ENCODE measurements around the gene LRRC45.
"Not testable (repeated sequence)": the region's sequence is repeated elsewhere in the genome, so short reads cannot be mapped to it uniquely, and the experiment has no call there.

LRRC45 gene

DNA sequence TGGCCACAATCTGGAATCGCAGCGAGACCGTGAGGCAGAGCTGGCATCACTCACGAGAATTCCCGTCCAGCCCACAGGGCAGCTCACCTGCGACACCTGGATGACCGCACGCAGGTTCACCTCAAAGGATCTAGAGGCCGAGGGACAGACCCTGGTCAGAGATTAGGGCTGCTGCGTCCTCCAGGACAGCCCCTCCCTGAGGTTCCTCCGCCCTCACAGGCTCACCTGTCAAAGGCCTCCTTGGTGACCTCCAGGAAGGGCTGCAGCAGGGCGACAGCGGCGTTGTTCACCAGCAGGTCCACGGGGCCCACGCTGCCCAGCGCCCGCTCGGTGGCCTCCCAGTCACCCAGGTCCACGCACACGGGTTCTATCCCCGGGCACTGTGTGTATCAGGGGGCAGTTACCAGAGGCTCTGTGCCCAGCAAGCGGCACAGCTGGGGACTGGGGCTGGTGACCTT lies 13.6 kb downstream of the LRRC45 start:
- no peak for DNase-seq

DNA sequence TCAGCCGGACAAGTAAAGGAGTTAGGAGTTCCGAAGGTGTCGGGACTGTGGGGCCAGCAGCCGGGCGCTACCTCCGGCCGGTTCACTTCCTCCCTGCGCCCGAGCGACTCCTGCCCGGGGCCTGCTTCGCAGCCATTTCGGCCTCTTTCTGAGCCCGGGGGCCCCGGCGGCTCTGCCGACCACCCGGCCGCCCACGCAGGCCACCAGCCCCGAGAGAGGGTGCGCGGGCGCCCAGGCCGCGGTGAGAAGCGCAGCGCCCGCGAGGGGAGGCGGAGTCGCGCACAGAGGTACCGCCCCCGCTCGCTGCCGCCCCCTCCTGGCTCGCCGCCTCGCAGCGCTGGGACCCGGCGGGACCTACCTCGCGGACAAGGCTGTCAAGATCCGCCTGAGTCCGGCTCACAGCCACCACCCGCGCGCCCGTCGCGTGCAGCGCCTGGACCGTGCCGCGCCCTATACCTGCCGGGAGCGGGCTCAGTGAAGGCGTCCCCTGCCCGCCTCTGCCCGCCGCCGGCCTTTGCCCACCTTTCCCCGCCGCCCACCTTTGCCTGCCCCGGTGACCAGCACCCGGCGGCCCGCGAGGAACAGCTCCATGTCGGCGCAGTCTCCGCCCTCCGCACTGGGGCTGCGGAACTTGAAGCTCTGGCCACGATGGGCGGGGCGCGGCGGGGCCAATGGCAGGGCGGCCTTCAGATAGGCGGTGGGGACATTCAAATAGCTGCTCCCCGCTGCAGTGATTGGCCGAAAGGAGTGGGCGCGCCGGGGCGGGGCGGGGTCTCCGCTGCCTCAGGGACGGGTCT lies 14.2 kb downstream of the LRRC45 start, which contains the start of gene DCXR:
Gene DCXR (minus strand): TSS at position 606 of the 797 bp plus-strand sequence. CDS start 15 bp downstream, at position 591.
- DNase-seq: peak; percentile 88

DNA sequence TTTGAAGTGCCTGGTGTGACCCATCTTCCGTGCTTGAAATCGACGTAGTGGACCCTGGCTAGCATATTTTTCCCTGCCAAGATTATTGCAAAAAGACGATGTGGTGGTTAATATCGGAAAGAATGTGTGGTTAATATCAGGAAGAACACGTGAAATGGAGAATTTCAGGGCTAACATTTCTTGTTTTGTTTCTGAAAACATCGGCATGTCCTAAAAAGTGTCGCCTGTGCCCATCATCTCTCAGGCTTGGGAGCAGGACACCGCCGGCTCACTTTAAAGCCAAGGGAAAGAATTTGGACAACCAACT lies 14.7 kb downstream of the LRRC45 start:
- no peak for DNase-seq

DNA sequence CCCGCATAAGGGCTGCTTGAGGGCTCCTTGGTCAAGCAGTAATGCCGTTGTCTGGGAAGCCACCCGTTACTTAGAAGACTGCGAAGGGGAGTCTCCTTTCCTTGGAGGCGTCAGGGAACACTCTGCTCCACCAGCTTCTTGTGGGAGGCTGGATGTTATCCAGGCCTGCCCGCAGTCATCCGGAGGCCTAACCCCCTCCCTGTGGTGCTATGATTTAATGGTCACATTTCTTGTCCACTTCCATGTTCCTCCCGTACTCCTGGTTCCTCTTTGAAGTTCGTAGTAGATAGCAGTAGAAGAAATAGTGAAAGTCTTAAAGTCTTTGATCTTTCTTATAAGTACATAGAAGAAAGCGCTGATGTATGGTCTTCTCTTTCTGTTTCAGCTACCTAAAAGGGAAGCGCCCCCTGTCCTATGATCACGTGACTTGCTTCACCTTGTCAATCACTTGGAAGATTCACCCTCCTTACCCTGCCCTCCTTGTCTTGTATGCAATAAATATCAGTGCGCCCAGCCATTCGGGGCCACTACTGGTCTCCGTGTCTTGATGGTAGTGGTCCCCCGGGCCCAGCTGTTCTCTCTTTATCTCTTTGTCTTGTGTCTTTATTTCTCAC lies 15.8 kb downstream of the LRRC45 start:
- DNase-seq: not testable (repeated sequence)

DNA sequence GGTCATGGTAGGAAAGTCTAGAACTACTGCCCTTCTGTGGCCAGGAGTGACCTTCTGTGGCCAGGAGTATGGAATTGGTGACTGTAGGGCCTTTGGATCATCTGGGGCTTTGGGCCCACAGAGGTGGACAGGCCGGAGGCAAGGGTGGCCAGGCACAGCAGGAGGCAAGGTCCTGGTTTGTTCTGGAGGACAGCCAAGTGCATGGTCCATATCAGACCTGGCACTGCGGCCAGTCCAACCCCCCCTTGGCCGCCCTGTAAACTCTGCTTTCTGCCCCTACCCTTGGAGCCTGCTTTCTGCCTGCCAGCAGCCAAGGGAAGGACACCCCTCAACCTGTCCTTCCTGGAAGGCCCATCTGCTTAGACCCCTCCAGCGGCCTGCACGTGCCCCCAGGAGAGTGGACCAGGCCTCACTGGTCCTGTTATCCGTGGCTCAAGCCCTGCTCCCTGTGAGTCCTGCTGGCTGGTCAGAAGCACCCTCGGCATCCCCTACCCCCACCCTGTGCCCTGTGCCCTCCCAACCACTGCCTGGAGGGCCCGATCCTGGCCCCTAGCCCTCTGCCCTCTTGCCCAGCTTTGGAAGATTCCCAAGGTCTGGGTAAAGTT lies 16.7 kb downstream of the LRRC45 start:
- DNase-seq: no peak

DNA sequence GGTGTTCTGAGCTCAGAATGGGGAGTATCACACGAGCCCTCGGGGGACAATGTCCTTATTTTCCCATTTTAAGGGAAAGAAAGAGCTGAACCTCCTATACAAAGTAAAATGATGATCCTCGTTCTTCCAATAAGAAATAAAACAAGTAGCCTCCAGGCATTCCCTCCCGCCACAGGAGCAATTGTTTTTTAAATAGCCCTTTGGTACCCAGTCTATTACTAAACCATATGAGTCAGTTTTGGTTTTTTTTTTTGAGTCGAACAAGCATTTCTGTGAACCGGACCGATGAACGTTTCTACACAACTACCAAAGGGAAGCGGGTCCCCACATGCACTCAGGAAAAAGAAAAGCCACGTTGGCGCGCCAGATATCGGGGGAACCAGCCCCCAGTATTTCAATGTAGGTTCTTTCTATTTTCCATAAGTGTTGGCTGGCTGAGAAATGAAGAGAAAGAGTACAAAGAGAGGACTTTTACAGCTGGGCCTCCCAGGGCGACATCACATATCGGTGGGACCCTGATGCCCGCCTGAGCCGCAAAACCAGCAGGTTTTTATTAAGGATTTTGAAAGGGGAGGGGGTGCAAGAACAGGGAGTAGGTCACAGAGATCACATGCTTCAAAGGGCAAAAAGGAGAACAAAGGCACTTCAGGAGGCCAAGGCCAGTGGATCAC lies 18.2 kb downstream of the LRRC45 start:
- no peak for DNase-seq

DNA sequence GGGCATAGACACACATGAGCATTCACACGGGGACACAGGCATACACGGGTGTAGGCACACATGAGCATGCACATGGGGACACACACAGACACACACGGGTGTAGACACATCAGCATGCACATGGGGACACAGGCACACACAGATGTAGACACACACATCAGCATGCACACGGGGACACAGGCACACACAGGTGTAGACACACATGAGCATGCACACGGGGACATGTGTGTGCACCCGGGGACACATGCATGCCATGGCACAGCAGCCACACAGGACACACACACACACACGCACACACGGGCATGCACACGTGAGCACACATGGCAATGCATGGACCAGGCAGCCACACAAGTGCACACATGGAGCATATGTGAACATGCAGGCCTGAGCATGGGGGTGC lies 19.5 kb downstream of the LRRC45 start:
- no peak for DNase-seq

DNA sequence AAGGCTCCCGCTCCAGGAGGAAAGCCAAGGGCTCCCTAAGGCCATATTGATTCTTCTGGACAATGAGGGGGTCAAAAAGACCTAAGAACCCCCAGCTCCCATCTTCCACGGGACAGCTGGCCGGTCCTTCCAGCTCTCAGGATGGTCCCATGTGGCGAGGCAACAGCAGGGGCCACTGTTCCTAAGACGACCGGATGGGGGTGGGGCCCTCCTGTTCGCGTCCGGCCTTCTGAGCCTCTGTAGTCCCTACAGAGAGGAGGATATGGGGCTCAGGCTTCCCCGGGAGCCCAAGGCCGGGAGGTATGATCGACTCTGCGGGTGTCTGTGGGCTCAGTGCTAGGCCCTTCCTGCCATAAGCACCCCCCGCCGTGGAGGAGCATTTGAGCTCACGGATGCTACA lies 20.4 kb downstream of the LRRC45 start:
- no peak for DNase-seq

DNA sequence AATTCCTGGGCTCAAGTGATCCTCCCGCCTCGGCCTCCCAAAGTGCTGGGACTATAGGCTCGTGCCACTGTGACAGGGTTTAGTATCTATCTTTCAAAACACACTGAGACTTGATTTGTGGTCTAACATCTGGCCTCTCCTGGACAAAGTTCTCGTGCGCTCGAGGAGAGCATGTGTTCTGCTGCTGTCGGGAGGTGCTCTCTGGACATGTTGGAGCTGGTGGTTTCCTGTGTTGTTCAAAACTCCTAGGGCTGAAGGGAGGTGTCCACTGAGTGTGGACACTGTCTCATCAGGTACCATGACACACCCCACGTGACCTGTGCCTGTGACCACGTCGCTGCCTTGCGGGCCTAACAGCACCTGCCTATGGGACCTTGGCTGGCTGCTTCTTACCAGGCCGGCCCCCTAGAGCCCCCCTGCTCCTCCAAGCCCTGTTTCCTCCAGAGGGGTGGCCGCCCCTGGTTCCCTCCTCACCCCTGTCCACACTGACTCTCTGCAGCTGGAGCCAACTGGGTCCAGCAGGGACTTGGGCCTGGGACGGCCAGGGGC lies 22.9 kb downstream of the LRRC45 start:
- DNase-seq: no peak

DNA sequence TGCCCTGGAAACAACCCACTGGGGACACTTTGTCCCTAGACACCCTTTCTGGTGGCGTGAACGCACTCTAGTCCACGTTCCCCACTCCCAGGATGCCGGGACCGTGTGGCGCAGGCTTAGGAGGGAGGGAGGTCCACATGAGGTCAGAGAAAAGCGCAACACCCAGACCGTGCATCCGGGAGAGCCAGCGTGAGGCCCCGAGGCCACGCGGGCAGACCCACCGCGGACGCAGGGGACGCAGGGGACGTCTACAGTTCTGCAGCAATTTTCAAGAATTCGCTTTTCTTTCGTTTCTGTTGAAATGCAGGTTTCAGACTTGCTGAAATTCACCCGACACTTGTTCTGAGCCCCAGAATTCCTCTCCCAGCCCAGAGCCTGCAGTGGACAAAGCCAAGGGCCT lies 23.8 kb downstream of the LRRC45 start:
- DNase-seq: no peak

DNA sequence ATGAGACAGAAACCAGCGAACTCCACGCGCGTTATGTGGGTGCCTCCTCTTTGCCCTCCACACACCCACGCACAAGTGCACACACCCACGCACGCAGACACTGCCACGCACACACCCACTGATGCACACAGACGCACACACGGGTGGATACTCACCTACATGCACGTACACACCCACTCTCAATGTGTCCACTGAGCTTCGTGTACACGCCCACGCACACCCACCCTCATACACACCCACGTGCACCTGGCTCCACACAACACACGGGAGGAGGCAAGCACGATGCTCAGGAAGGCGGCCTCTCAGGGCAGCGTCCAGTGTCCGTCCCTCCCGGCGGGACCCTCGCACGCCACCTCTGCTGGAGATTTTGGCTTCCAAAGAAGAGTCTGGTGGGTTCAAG lies 24.3 kb downstream of the LRRC45 start:
- no peak for DNase-seq

DNA sequence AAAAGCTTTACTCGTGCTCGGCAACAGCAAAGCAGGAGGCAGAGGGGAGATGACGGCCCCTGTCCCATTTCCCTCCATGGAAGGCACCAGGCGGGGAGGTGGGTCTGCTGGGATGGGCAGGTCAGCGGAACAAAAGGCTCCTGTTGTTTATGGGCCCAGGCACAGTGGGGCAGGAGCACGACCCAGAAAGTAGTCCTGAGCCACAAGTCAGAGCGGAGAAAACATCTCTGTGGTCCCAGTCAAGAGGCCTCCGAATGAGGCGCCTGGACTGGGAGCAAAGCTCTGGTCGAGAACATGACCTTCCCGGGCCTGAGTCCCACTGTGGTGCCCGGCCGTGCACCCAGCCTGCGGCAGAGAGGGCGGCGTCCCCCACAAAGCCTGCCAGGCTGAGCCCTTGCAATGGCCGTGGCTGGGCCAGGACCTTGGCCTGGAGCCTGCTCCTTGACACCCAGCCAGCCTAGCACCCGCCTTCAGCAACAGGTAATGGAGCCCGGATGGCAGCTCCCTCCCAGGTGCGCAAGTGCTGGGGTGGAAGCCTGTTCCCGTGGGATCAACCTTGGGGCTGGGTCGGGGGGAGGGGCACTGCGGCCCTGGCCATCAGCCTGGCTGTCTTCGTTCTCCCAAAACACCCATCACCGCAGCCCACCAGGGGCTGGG lies 24.9 kb downstream of the LRRC45 start:
- no peak for DNase-seq

DNA sequence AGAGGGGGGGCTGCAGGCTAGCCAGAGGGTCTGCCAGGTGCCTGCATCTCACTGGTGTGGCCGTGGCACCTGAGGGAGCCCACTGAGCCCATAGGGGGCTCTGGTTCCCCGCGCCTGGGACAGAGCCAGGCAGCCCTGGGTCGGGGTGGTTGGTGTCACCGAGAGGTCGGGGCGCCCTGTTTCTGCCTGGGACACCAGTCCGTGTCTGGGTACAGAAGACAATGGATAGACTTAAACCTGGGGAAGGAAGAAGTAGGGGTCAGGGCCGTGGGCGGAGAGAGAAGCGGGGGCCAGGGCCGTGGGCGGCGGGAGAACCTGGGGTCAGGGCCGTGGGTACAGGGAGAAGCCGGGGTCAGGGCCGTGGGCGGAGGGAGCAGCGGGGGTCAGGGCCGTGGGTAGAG lies 25.5 kb downstream of the LRRC45 start:
- no peak for DNase-seq

DNA sequence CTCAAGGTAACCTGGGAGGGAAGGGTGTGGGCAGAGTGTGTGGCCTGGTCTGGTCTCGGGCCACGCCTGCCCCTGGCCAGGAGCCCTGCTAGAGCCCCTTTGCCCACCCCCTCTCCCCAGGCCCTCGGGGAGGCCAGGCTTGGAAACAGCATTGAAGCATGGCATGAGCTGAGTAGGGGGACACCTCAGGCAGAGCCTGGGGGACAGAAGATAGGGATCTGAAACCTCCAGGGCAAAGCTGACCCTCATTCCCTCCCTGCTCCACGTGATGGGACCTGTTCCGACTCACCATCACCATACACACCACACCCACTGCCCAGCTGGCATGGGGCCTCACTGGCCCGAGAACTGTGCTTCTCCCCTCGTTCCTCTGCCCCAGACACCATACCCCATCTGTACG lies 26.0 kb downstream of the LRRC45 start:
- DNase-seq: no peak

DNA sequence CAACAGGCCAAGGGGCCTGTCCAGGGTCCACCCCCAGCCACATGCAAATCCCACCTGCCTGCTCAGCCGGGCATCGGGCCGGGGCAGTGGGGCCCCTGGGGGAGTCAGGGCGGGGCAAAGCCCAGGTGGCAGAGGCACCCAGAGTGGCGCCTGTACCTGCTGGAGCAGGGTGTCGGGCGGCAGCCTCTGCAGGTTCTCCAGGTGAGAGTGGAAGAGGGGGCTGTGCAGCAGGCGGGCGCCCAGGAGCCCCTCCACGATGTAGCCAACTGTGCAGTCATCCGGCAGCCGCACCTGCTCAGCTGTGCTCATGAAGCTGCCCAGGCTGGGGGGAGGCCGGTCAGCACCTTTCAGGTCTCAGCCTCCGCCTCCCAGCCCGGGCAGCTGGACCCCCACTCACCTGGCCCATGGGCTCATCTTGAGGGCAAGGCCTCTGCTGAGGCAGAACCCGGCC lies 26.4 kb downstream of the LRRC45 start:
- DNase-seq: no peak

DNA sequence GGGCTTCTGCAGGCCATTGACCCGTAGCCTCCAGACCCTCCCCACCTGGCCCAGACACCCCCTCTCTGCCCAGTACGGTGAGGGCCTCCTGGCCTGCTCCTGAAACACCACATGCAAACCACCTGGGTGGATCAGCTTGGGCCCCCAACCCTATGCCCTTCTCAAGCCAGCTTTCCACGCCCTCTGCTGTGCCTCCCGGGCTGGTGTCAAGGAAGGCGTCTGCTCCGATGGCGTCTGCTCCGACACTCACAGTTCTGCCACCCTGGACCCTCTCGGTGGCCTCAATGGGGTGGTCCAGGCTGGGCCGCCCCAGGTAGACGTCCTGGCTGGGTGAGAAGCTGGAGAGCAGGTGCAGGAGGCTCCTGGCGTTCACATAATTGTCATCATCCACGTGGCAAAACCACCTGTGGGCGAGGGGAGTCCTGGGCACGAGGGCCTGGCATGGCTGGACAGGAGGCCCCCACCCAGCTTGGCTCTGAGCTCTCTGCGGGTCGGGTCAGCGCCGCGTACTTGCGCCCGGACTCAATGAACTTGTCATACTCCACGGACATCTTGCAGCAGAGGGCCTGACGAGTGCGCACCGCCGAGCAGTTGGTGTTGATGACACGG lies 27.2 kb downstream of the LRRC45 start:
- no peak for DNase-seq

DNA sequence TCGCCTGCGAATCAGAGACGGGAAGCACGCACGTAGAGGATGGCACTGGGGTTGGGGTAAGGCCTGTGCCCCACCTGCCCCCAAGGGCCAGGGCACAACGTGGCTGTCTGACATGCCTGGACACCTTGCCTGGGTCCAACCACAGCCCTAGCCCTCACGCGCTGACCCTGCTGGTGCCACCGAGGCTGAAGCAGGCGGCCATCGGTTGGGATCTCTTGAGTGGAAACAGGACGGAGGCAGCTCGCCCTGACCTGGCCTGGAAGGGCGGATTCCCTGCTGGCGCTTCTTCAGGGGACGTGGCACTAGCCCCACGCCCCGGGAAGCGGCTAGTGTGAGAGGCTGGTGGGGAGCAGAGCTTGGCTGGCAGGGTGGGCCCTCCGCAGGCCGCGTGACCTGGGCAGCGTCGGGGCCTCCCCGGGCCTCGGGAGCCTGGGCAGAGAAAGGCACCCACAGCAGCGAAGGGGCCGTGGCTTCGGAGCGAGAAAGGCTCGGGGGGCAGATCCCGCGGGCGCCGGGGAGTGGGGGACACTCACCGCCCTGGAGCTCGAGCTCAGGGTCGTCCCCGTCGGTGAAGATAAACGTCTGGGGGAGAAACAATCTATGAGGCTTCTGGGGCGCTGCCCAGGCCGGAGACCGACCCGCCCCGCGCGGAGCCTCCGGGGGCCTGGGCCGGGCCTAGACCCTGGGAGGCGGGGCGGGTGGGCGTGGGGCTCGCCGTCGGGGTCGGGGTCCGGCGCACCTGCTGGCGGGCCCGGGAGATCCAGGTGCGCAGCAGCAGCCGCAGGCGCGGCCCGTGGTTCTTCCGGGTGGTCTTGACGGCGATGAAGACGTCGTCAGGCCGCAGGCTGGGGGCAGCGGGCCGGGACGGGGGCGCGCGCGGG lies 27.9 kb downstream of the LRRC45 start:
- DNase-seq: no peak

DNA sequence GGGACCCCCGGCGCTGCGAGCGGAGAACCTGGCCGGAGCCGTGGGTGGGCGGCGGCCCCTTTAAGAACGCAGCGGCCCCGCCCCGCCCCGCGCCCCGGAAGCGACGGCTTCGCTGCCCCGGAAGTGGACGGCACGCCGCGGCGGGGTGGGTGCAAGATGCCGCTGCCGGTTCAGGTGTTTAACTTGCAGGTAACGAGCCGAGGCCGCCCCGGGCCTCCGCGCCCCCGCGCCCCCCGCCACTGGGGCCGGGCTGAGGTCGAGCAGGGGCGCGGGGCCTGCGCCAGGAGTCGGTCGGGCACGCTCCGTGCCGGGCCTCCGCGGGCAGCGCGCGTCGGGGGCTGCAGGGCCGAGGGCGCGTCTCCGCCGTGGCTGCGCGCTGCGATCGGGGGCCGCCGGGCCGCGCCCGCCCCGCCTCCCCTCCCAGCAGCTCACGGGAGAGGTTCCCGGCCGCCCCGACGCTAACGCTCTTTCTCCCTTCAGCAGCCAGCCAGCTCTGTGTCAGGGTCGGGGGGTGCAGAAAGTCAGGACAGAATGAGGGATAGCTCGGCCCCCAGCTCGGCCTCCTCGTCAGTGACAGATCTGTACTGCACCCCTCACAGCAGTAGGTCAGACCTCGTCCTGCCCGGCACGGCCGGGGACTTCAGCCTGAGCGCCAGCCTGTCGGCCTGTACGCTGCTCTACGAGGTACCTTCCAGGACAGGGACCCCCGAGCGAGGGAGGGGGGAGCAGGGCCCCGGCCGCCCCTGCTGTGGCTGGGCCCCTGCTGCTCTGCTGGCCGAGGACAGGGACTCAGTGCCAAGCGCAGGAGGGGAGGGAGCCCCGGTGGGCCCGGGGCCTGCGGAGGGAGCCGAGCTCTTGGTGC lies 28.9 kb downstream of the LRRC45 start, which contains the start of the genes GPS1 and RFNG:
Gene GPS1 (plus strand): TSS at position 123 of the 862 bp plus-strand sequence. CDS start 34 bp downstream, at position 157.
Gene RFNG (minus strand): TSS at position 36 of the 862 bp plus-strand sequence. CDS start 45 bp downstream, outside the sequence.
- peak; percentile 23 for DNase-seq

DNA sequence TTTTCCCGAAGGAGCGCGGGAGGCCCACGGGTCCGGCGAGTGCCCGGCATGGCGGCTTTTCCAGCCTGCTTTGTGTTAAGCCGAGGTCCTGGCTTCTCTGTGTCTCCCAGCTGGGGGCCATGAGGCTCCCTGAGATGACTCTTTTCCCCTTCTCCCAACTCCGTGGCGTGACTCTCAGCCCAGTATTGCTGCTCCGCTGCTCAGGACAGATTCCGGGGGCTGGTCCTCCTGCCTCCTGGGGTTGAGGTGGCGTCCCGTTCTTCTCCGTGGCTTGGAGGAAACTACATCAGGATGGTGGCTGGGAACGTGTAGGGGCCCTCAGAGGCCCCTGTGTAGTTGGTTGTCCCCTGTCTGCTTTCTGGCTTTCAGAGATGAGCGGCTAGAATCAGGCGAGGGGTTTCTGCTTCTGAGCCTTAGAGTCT lies 29.5 kb downstream of the LRRC45 start:
- DNase-seq: no peak

DNA sequence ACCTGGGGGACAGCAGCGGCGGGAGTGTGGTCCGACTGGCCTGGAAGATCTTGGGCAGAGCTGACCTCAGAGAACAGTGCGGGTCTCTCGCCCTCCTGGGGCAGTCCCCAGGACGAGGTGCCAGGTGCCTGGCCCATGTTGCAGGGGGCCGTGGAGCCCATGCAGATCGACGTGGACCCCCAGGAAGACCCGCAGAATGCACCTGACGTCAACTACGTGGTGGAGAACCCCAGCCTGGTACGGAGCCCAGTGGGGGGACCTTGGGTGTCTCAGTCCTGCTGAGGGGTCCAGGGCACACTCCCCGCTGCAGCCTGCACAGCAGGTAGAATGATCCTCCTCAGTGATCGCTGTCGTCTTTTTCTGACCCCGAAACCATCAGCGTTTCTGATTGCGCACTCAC lies 30.0 kb downstream of the LRRC45 start:
- DNase-seq: no peak
